Stimulated activated CD4-positive, alpha-beta T cell treated with anti-CD3 and anti-CD28 coated beads, Interleukin-2, amount 100 ng/mL, for 24 hours (primary cell): Measurements from ENCODE around the gene CUX1.
A peak's percentile ranks its signal among the peaks of the same experiment; 100 is the strongest.
"Not testable (repeated sequence)": the region's sequence is repeated elsewhere in the genome, so short reads cannot be mapped to it uniquely, and the experiment has no call there.

Experiments used
- DNase-seq, 2 donors: peaks; one replicate each; pipeline ENCODE4 v3.0.0-alpha.2; 2020

The CUX1 gene

DNA sequence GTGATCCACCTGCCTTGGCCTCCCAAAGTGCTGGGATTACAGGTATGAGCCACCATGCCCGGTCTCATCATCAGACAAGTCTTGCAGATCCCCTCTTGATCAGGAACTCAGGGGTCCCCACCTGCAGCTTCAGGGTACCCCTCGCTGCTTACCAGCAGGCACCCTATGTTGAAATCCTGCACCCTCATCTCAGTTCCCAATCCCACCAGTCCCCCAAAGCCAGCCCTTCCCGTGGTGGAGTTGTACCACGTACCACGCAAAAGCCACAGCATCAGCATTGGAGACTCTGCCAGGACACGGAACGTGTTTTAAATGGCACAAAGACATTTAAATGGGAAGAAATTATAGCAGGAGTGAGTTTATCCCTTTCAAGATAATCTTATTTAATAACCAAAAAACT lies 202.0 kb downstream of the CUX1 start:
- no peak for DNase-seq

DNA sequence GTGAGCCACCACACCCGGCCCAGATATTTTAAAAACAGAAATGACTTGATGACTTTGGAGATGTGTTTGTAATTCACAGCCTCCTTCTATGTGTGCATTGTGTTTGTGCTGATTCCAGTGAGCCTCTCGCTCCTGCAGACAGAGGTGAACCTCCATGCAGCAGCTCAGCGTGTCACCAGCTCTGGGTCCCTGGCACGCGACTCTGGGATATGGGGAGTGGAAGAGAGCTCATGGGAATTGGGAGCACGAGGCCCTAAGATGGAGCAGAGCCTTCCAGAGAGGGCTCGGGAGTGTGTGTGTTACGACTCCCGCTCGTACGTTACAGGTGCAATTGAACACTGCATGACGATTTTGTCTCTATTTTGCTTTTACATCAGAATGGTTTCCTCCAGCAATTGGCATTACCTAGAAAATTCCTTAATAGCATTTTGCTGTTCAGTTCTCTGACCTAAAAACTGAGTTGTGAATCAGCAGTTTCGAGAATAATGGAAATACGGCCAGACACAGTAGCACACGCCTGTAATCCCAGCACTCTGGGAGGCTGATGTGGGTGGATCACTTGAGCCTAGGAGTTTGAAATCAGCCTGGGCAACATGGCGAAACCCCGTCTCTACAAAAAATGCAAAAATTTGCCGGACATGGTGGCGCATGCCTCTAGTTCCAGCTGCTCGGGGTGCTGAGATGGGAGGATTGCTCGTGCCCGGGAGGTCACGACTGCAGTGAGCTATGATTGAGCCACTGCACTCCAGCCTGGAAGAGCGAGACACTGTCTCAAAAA lies 204.6 kb downstream of the CUX1 start:
- DNase-seq: no peak

DNA sequence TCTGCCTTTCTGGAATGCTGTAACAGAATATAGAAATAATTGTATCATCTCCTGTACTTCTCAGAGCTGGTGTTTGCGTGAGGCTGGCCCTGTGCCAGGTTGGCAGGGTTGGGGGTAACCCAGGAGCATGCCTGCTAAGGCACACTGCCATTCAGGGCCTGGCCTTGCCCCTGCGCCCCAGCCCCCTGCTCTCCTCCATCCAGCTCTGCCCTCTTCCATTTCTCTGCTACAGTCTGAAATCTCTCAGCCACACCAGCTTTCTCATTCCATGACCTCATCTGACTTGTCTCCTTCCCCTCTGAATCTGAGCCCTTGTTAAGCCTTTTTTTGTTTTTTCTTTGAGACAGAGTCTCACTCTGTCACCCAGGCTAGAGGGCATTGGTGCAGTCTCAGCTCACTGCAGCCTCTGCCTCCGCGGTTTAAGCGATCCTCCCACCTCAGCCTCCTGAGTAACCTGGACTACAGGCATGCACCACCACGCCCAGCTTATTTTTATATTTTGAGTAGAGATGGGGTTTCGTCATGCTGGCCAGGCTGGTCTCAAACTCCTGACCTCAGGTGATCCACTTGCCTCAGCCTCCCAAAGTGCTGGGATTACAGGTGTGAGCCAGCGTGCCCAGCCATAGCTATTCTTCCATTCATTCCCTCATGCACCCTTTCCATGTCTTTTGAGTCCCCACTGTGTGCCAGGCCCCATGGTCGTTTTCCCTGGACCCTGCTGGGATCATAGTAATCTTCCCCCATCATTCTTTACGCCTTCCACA lies 206.8 kb downstream of the CUX1 start:
- DNase-seq: no peak

DNA sequence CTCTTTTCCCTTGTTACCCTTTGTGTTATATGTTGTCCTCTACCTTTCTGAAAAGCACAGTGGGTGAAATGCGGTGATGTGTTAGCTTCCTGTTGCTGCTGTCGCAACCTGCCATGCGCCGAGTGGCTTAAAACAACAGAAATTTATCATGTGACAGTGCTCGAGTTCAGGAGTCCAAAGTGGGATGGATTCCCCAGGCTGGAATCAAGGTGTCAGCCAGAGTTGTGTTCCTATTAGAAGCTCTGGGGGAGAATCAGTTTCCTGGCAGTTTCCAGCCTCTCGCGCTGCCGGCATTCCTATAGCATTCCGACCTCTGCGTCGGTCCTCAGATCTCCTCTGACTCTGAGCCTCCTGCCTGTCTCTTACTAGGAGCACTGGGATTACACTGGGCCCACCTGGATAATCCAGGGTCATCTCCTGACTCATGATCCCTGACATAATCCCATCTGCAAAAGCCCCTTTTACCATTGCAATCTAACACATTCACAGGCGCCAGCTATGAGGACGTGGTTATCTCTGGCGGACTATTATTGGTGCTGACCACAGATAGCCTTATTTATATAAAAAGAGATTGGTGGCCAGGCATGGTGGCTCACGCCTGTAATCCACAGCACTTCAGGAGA lies 207.5 kb downstream of the CUX1 start:
- no peak for DNase-seq

GRCh38 chr7:102025777-102026176 lies 208.4 kb downstream of the CUX1 start:
- not testable (repeated sequence) for DNase-seq

DNA sequence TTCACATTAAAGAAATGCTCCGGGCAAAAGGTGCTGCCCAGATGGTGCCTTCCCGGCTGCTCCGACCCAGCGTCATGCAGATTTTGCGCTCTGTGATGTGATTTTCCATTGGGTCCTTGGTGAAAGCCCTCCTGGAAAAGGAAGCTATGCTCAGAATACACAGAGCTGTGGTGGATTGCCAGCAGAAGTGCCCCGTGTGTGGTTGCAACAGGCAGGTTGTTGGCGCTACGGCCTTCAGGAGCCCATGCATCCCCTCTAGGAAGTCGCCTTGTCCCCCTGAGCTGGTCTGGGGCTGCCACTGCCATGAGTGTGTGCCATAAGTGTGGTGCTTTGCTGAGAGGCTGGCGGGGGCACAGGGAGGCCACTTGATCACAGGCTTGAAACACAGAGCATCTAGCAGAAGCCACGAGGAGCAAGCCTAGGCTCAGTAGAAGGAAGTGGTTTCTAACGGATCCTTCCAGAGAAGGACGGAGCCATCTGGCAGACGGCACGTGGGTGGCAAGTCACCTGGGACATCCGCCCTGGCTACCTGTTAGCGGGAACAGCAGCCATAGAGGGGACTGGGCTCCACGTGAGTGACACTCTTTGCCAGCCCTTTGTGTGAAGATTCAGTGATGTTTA lies 210.9 kb downstream of the CUX1 start:
- peak in 1 of 2 donors; percentile 13 for DNase-seq

- no peak for DNase-seq
Measured at GRCh38 chr7:102029616-102030015, 212.2 kb downstream of the CUX1 start.

- no peak for DNase-seq
Measured at GRCh38 chr7:102030696-102031095, 213.3 kb downstream of the CUX1 start.

GRCh38 chr7:102036958-102037357 lies 219.5 kb downstream of the CUX1 start:
- no peak for DNase-seq

GRCh38 chr7:102039706-102040105 lies 222.3 kb downstream of the CUX1 start:
- DNase-seq: no peak

GRCh38 chr7:102040569-102040968 lies 223.1 kb downstream of the CUX1 start:
- DNase-seq: no peak

DNA sequence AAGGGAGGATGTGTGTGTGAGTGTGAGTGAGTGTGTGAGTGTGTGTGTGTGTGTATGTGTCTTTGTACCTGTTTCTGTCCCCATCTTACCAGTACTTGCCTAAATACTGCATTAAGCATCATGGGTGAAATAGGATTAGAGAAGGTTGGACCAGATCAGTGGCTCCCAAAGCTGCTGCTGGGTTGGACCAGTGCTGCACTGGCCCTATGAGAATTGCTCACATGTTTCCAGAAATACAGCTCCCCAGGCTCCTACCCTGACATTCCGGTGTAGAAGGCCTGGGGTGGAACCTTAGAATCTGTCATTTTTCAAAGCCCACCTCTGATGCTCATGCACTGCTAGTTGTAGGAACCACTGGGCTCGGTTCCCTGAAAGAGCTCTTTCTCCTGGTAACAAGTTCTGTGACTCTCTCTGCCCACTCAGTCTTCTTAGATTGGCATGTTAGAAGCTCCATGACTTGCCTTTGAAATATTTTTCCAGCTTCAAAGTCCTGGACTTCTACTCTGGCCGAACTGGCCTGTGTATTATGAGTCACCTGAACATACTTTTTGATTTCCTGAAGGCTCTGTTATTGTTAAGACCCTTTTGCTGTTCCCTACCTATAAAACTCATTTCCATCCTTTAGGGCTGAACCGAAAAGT lies 224.7 kb downstream of the CUX1 start:
- no peak for DNase-seq

DNA sequence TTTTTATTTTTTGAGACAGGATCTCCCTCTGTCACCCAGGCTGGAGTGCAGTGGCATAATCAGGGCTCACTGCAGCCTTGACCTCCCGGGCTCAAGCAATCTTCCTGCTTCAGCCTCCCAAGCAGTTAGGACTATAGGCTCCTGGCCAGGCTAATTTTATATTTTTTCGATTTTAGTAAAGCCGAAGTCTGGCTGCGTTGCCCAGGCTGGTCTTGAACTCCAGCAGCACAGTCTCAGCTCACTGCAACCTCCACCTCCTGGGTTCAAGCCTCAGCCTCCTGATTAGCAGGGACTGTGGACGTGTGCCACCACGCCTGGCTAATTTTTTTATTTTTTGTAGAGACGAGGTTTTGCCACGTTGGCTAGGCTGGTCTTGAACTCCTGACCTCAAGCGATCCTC lies 225.4 kb downstream of the CUX1 start:
- DNase-seq: not testable (repeated sequence)

- no peak for DNase-seq
Measured at GRCh38 chr7:102044641-102044983, 227.2 kb downstream of the CUX1 start.

DNA sequence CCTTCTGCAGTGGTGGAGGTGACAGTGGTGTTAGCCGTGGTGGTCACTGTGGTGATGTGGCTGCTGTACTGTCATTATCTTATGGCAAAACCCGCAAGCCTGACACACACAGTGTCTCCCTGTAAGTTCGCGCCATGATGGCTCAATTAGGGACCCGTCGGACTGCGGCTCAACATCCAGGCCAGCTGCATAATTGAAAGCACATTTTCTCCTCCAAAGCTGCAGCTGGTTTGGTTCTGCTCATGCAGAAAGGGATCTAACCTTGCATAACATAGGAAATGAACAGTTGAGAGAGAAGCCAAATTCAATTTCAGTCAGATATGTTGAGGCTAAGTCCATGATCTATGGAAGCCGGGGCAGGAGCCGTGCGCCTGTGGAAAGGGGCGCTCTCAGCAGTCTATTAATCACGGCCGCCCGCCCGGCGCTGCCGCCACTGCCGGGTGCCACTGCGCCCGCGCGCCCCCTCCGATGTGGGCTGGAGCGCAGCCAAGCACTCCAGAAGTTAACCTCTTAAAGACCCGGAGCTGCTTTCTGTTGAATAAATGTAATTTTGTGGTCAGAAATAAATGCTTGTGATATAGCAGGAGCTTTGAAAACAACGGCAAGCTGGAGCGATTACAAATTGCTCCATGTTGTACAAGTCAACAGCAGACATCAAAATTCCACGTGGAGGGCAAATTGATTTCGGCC lies 227.7 kb downstream of the CUX1 start:
- no peak for DNase-seq

- no peak for DNase-seq
Measured at GRCh38 chr7:102045681-102046372, 228.4 kb downstream of the CUX1 start.

GRCh38 chr7:102046373-102047117 lies 229.1 kb downstream of the CUX1 start:
- DNase-seq: no peak

GRCh38 chr7:102047167-102047566 lies 229.7 kb downstream of the CUX1 start:
- no peak for DNase-seq

DNA sequence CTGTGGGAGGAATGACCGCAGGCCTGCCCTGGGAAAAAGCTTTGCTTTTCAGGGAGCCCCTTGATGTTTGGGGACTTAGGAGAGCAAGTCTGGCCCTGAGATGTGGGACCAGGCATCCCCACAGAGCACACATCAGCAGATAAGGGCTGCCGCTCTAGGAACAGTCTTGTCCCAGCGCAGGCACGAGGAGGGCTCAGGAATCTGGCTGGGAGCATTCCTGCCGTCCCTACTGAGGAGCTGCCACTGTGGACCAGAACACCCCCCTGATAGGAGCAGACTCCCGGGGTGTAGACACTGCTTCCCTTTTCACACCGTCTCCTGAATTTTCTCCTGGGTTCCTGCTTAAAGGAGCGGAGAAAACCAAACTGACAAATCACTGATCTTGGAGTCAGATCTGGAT lies 232.3 kb downstream of the CUX1 start:
- DNase-seq: no peak

- DNase-seq: no peak
Measured at GRCh38 chr7:102050864-102051460, 233.5 kb downstream of the CUX1 start.

DNA sequence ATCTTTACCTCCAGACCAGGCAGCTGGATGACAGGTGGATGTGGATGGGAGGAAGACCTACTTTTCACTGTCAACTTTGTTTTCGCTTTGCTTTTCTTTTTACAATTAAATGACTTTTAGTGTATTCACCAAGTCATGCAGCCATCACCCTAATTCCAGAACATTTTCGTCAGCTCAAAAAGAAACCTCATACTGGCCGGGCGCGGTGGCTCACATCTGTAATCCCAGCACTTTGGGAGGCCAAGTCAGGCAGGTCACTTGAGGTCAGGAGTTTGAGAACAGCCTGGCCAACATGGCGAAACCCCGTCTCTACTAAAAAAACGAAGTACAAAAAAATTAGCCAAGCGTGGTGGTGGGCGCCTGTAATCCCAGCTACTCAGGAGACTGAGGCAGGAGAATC lies 234.3 kb downstream of the CUX1 start:
- not testable (repeated sequence) for DNase-seq
